CD4-positive, alpha-beta T cell (primary cell): ENCODE data around the gene DTL. TPM values are rescaled to one million over a fixed set of nuclear protein-coding genes. Genes with fewer than 3 reads are reported as not detected.

Experiments
- ATAC-seq: fragments of 200-7000 bp; cut with Tn5 transposase; one replicate; pipeline ENCODE4 v1.10.0; 2022; ENCODE audit warnings: mild to moderate bottlenecking; ENCODE audit not compliant: poor library complexity
- CTCF ChIA-PET: fragments of 350-600 bp; sonication (Branson Sonifier 250); formaldehyde crosslinking; loops from one replicate; lab custom pipeline; 2021; ENCODE audit warnings: antibody characterized with exemption, inconsistent platforms; lab: Charles Lee
- POLR2A ChIA-PET: fragments of 350-600 bp; sonication (Branson Sonifier 250); formaldehyde crosslinking; loops from one replicate; lab custom pipeline; 2021; ENCODE audit warnings: antibody characterized with exemption, inconsistent platforms; lab: Charles Lee
- DNase-seq, 14 experiments: peaks; one replicate each; pipeline ENCODE4 v3.0.0-alpha.2; 2013 to 2020; ENCODE audit warnings: mixed read lengths in 2 of 14
- H3K27ac ChIP-seq, 2 donors: one replicate each; pipeline versions ENCODE4 v1.5.1 to v1.7.0; 2013; ENCODE audit warnings: low read length in 2 of 2, low read depth in 1 of 2, mild to moderate bottlenecking in 1 of 2
- H3K27me3 ChIP-seq, 2 experiments: 1 replicate in 1 of 2; 2 replicates in 1 of 2; pipeline versions ENCODE4 v1.6.1 to v1.7.0; 2013; ENCODE audit warnings: low read length in 2 of 2, control low read depth in 1 of 2, mild to moderate bottlenecking in 1 of 2, moderate library complexity in 1 of 2; ENCODE audit not compliant: insufficient read depth in 2 of 2, control insufficient read depth in 1 of 2
- H3K36me3 ChIP-seq: one replicate; pipeline ENCODE4 v1.6.1; 2013; ENCODE audit warnings: low read length, control low read depth; ENCODE audit not compliant: insufficient read depth
- H3K4me1 ChIP-seq: one replicate; pipeline ENCODE4 v1.6.1; 2013; ENCODE audit warnings: low read length, control low read depth; ENCODE audit not compliant: insufficient read depth
- H3K4me3 ChIP-seq: one replicate; pipeline ENCODE4 v1.5.1; 2013; ENCODE audit warnings: mild to moderate bottlenecking, low read length, moderate library complexity
- H3K9me3 ChIP-seq, 2 experiments: 1 replicate in 1 of 2; 2 replicates in 1 of 2; pipeline versions ENCODE4 v1.6.1 to v1.7.0; 2013; ENCODE audit warnings: low read length in 2 of 2, mild to moderate bottlenecking in 2 of 2, control low read depth in 1 of 2, moderate library complexity in 1 of 2; ENCODE audit not compliant: control insufficient read depth in 1 of 2, insufficient read depth in 1 of 2
- H3K27ac Mint-ChIP-seq: one replicate; pipeline ENCODE4 v1.8.0; 2020; ENCODE audit warnings: mixed read lengths
- H3K27me3 Mint-ChIP-seq: one replicate; pipeline ENCODE4 v1.8.0; 2021; ENCODE audit warnings: mixed read lengths
- H3K36me3 Mint-ChIP-seq: one replicate; pipeline ENCODE4 v1.8.0; 2021; ENCODE audit warnings: low read depth, mixed read lengths
- H3K4me1 Mint-ChIP-seq: one replicate; pipeline ENCODE4 v1.8.0; 2021; ENCODE audit warnings: low read depth, mixed read lengths
- H3K4me3 Mint-ChIP-seq: one replicate; pipeline ENCODE4 v1.8.0; 2020; ENCODE audit warnings: mild to moderate bottlenecking, mixed read lengths
- H3K9me3 Mint-ChIP-seq: one replicate; pipeline ENCODE4 v1.8.0; 2020; ENCODE audit warnings: mixed read lengths
- intact Hi-C, 2 experiments: fragments of 100-400 bp; cut with DNase I in 1 of 2; cut with micrococcal nuclease in 1 of 2; formaldehyde crosslinking; loops; one replicate each; pipeline versions ENCODE4 v1.15.1 to v1.9.0; 2023 to 2025; cut with DNase I, micrococcal nuclease
- total RNA-seq, 174 experiments: library from RNA in 2 of 174; stranded (reverse) in 2 of 174; gene quantifications; one replicate each; pipeline ENCODE4 v1.2.3 and lab custom pipeline; 2021 to 2026
- TF ChIP-seq, protein P1 (sequence below): fragments of 200-600 bp; IDR thresholded peaks from one replicate; pipeline ENCODE4 v1.8.0; 2022; ENCODE audit warnings: antibody characterized with exemption, mild to moderate bottlenecking

The DTL gene
- total RNA-seq, 2 experiments from 2014 or later: 0.49 to 0.64 TPM

DNA sequence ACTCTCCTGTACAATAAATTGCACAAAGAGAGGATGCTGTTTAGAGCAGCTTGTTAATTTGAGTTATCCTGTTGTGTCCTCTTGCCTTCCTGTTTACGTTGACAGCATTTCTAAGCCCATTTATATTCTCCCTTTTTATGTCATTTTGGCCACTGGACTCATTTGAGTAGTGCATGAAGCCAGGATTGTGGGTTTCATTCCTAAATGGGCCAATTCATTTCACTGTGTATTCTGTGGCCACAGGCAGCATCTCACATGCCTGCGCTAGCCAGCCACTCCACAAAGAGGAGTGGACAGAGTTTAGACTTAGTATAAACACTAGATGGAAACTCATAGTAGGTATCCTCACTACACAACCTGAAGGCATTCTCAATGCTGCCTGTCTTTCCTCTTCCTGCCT lies 73.4 kb downstream of the DTL start:
- H3K9me3 Mint-ChIP-seq: no peaks in the 10 kb centered on the region
- H3K4me1 Mint-ChIP-seq: peaks cover 12% of the 10 kb centered on the region
- H3K27ac ChIP-seq: no peak overlapping the region
- no peak overlapping the region for H3K4me3 Mint-ChIP-seq
- no peaks in the 10 kb centered on the region for H3K27me3 Mint-ChIP-seq
- H3K27ac Mint-ChIP-seq: no peak overlapping the region
- H3K4me3 ChIP-seq: no peak overlapping the region
- ChIA-PET CTCF (interaction anchor here (0.5 kb wide), 1 partner anchor 782 kb away, joined by 3 read pairs; no protein-coding TSS in a partner anchor), POLR2A (no interaction called here)
- ATAC-seq (no peak), DNase-seq (no peak)
- no peaks in the 10 kb centered on the region for H3K36me3 Mint-ChIP-seq
- TF ChIP-seq, protein P1, sequence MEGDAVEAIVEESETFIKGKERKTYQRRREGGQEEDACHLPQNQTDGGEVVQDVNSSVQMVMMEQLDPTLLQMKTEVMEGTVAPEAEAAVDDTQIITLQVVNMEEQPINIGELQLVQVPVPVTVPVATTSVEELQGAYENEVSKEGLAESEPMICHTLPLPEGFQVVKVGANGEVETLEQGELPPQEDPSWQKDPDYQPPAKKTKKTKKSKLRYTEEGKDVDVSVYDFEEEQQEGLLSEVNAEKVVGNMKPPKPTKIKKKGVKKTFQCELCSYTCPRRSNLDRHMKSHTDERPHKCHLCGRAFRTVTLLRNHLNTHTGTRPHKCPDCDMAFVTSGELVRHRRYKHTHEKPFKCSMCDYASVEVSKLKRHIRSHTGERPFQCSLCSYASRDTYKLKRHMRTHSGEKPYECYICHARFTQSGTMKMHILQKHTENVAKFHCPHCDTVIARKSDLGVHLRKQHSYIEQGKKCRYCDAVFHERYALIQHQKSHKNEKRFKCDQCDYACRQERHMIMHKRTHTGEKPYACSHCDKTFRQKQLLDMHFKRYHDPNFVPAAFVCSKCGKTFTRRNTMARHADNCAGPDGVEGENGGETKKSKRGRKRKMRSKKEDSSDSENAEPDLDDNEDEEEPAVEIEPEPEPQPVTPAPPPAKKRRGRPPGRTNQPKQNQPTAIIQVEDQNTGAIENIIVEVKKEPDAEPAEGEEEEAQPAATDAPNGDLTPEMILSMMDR: no peak
- intact Hi-C loops: no loop called here
- no peaks in the 10 kb centered on the region for H3K27me3 ChIP-seq
- H3K4me1 ChIP-seq: no peaks in the 10 kb centered on the region
- no peaks in the 10 kb centered on the region for H3K9me3 ChIP-seq
- no peaks in the 10 kb centered on the region for H3K36me3 ChIP-seq

DNA sequence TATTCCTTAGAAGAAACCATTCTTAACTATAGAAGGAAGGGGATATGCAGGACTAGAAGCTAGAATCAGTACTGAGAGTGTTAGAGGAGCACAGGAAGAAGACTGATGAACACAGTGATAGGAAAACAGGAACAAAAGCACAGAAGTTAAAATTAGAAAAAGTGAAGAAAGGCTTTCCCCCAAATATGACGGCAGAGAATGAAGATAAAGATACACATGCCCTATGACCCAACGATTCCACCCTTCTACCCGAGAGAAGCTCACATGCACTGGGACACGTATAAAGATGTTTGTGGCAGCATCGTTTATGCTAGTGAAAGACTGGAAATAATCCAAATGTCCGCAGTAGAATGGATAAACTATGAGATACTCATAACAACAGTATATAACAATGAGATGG lies 74.2 kb downstream of the DTL start:
- H3K36me3 Mint-ChIP-seq: no peaks in the 10 kb centered on the region
- H3K4me1 Mint-ChIP-seq: peaks cover 12% of the 10 kb centered on the region
- Histone ChIP-seq H3K27ac (no peak overlapping the region), H3K4me3 (no peak overlapping the region), H3K27me3 (no peaks in the 10 kb centered on the region), H3K9me3 (no peaks in the 10 kb centered on the region), H3K36me3 (no peaks in the 10 kb centered on the region), H3K4me1 (no peaks in the 10 kb centered on the region)
- no peak overlapping the region for H3K4me3 Mint-ChIP-seq
- TF ChIP-seq, protein P1: no peak
- DNase-seq (no peak), ATAC-seq (no peak)
- POLR2A ChIA-PET: no interaction called here
- intact Hi-C loops: no loop called here
- CTCF ChIA-PET: no interaction called here
- no peaks in the 10 kb centered on the region for H3K9me3 Mint-ChIP-seq
- H3K27ac Mint-ChIP-seq: no peak overlapping the region
- H3K27me3 Mint-ChIP-seq: no peaks in the 10 kb centered on the region

DNA sequence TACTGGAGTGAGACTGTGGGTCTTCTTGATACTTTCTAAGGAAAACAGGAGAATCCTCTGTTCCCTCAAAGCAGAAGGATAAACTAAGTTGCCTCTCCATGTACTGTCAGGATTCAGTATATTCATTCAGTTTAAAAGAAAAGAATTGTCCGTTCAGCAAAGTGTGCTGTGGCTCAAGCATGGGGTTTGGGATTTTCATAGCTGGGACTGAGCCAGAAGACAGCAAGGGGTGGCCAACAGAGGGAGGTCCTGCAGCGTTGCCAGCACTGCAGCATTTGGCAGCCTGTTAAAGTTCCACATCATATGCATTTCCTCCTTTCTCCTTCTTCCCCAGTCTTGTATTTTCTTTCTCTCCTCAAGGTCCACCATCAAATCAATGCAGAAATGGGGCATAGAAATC lies 75.1 kb downstream of the DTL start:
- Histone ChIP-seq H3K27me3 (no peaks in the 10 kb centered on the region), H3K27ac (no peak overlapping the region), H3K4me3 (no peak overlapping the region), H3K9me3 (no peaks in the 10 kb centered on the region), H3K36me3 (no peaks in the 10 kb centered on the region), H3K4me1 (no peaks in the 10 kb centered on the region)
- no peak overlapping the region for H3K27ac Mint-ChIP-seq
- H3K4me3 Mint-ChIP-seq: no peak overlapping the region
- ChIA-PET POLR2A (no interaction called here), CTCF (no interaction called here)
- H3K9me3 Mint-ChIP-seq: no peaks in the 10 kb centered on the region
- H3K36me3 Mint-ChIP-seq: no peaks in the 10 kb centered on the region
- TF ChIP-seq, protein P1: no peak
- no peaks in the 10 kb centered on the region for H3K27me3 Mint-ChIP-seq
- no peak for DNase-seq
- no peak for ATAC-seq
- intact Hi-C loops: no loop called here
- H3K4me1 Mint-ChIP-seq: peaks cover 12% of the 10 kb centered on the region
